AG09309 (cell line): ENCODE results near the gene SEPHS1.

Source experiments
- DNase-seq: peaks from one replicate; pipeline ENCODE4 v3.0.0-alpha.2; 2010; ENCODE audit warnings: low read depth
- H3K4me3 ChIP-seq: 2 replicates; pipeline ENCODE4 v1.5.1; 2011; ENCODE audit warnings: mild to moderate bottlenecking, low read depth, low read length, moderate library complexity; ENCODE audit not compliant: control insufficient read depth
- CTCF ChIP-seq: IDR thresholded peaks from 2 replicates; pipeline ENCODE4 v1.5.1; 2011; ENCODE audit warnings: mild to moderate bottlenecking, low read depth, low read length, inconsistent platforms; ENCODE audit not compliant: insufficient read depth, control insufficient read depth; ENCODE audit errors: missing control alignments

The SEPHS1 gene

GRCh38 chr10:13317474-13317873, 30.6 kb downstream of the SEPHS1 start:
- DNase-seq: no peak
- no peak overlapping the region for H3K4me3 ChIP-seq
- TF ChIP-seq CTCF: no peak

- no peak overlapping the region for H3K4me3 ChIP-seq
- no peak for DNase-seq
- no peak for TF ChIP-seq CTCF
These were observed 31.3 kb downstream of the SEPHS1 start for GRCh38 chr10:13316635-13317311.

GRCh38 chr10:13315361-13315760, 32.7 kb downstream of the SEPHS1 start:
- no peak for DNase-seq
- TF ChIP-seq CTCF: no peak
- no peak overlapping the region for H3K4me3 ChIP-seq

GRCh38 chr10:13311177-13311575, 36.9 kb downstream of the SEPHS1 start:
- TF ChIP-seq CTCF: no peak
- peak; percentile 10 for DNase-seq
- H3K4me3 ChIP-seq: no peak overlapping the region

GRCh38 chr10:13310518-13311176, 37.4 kb downstream of the SEPHS1 start:
- no peak overlapping the region for H3K4me3 ChIP-seq
- DNase-seq: no peak
- TF ChIP-seq CTCF: no peak

GRCh38 chr10:13309792-13310191, 38.3 kb downstream of the SEPHS1 start:
- DNase-seq: no peak
- no peak for TF ChIP-seq CTCF
- H3K4me3 ChIP-seq: no peak overlapping the region
